Measurements from ENCODE around the gene IL1RL2.

Gene IL1RL2

GRCh38 chr2:102240640-102241370 is 54.0 kb downstream of the IL1RL2 start:
- peak; percentile 52 for DNase-seq

- no peak for DNase-seq
These were observed 54.9 kb downstream of the IL1RL2 start for GRCh38 chr2:102241616-102242305.

DNA sequence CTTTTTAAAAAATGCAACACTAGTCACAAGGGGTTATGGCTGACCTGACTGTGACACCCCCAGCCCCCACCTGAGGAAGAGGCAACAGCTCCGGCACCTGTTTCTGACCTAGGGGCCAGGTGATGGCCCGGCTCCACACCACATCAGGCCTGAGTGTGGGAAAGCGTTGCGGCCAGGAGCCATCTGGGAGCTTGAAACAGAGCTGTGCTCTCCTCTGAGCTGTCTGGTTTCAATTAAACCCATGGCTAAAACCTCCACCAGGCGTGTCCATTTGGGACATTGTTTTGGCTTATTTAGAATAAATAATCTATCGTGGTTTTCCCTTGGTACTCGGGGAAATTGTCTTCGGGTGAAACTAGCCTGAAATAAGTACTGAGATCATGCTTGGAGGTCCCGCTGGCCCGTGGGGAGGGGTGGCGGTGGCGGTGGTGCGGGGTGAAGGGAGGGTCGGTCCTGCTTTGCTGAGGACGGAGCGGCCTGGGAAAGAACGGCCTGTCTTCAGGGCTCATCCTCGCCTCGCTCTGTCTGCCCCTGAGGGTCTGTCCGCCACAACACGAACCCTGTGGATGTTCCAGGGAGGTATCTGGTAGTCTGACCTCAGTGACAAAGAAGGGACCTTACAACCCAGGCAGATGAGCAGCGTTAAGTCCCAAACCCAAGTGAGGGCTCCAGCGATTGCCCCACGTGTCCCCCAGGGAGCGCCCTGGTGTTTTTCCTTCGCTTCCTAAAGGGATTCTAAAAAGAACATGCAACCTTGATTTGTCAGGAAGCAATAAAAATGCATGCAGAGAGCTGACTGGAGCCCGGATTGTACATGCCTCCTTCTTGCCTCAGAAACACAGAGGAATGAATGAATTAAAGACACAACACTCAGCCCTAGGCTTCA is 58.7 kb downstream of the IL1RL2 start:
- DNase-seq, result no peak

GRCh38 chr2:102250278-102250821 is 63.5 kb downstream of the IL1RL2 start:
- no peak for DNase-seq

- DNase-seq, result peak; percentile 21
These were observed 64.4 kb downstream of the IL1RL2 start for GRCh38 chr2:102251042-102251848.

GRCh38 chr2:102251849-102252203 is 65.0 kb downstream of the IL1RL2 start:
- DNase-seq, result no peak

- DNase-seq, result no peak
These were observed 65.4 kb downstream of the IL1RL2 start for GRCh38 chr2:102252236-102252635.

DNA sequence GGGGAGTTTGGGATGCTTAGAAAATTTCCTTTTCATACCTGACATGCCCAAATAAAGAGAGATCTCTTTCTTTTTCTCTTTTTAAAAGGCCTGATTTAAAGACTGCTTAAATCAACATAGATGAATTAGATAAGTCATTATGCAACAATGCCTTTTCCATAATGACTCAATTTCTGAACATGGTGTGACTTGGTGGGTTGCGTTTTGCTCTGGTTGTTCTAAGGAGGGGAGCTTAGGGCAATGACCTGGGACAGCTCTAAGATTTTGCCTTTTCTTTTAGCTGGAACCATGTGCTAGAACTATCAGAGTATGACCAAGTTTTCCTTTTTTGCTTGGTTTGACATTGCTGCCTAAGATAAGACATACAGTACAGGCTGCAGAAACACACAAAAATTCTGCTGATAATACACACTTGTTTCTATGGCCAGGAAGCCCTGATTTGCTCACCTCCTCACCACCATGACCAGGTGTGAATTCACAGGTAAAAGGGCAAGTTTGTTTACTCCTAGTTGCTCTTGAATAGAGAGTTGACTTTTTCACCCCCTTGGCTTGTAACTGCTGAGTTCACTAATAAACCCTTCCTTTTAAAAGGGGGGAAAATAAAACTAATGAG is 66.4 kb downstream of the IL1RL2 start:
- no peak for DNase-seq

- no peak for DNase-seq
These were observed 66.9 kb downstream of the IL1RL2 start for GRCh38 chr2:102253753-102254150.

DNA sequence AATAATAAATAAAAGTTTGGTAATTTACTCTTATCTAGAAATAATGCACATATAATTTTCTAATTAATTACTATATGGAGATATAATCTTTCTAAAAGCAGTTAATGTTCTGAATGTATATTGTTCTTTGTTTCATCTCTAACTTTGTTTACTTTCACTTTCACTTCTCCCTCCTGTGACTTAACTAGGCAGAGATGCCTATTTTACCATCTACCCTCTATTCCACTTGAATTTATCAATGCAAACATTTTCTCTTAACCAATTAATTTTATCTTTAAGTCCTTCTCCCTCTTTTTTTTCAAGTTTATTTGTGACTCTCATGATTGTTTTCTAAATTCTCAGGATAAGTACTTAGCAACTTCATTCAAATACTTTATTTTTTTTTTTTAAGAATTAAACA is 69.5 kb downstream of the IL1RL2 start:
- no peak for DNase-seq

DNA sequence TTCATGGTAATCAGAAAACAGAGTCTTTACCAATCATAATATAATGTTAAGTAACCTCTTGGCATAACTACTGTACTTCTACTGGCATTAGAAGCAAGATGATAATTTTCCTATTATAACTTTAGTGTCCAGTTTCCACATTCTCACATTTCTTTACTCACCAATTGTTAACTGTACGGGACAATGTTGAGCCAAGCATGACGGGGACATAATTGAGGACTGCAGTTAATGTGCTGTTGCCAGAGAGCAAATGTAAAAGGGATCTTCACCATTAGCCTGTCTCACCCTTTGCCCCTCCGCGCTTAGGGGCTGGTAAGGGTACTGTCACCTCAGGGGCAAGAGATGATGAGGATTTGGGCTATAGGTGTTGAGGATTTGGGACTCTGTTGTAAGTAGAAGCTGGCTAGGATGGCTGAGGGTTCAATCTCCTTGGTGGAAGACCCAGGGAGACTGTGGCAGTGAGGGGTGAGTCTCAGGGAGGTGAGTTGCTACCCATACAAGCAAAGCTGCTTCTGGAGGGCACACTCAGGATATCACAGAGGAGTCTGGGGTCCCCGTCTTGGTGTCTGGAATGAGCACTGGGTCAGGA is 70.1 kb downstream of the IL1RL2 start:
- no peak for DNase-seq

DNA sequence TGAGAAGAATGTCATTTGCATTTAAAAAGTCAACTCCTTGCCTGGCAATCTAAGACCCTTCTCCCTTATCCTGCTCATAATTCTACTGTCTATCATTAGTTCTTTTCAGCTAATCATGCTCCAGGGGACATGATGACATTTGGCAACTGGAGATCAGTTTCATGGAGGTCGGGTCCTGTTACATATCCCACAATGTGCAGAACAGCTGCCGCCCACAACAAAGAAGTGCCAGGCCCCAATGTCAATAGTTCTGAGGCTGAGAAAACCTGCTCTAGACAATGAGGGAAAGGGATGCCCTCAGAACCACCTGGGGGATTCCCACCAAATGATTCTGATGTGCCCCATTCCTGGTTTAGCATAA is 71.2 kb downstream of the IL1RL2 start:
- DNase-seq, result no peak

DNA sequence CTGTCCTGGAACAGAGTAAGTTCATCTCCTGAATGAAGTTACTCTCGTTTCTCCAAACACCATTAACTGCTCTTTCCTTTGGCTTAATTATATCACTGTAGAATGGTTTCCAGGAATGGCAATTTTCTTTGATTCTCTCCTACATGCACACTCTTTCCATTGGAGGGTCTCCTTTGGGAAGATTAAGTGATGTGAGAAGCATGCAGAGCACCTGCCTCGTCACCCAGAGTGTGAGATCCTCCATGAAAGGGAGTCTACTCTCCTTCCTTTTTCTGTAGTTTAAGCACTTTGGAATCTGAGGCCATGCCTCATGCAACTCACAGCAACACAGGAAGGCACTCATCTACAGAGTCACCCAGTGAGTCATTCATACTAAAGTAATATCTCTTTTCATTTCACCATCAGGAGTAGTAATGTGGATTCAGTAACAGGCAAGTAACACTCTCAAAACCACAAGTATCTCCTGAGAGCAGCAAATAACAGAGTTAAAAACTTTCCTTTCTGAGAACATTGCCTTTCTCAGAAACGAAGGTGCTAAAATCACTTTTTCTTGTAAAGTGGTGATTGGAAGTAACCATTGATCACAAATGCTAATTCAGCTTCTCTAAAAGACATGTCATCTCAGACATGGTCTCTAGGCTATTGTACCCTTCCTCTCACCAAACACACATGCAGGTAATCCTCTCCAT is 71.7 kb downstream of the IL1RL2 start:
- DNase-seq, result no peak

DNA sequence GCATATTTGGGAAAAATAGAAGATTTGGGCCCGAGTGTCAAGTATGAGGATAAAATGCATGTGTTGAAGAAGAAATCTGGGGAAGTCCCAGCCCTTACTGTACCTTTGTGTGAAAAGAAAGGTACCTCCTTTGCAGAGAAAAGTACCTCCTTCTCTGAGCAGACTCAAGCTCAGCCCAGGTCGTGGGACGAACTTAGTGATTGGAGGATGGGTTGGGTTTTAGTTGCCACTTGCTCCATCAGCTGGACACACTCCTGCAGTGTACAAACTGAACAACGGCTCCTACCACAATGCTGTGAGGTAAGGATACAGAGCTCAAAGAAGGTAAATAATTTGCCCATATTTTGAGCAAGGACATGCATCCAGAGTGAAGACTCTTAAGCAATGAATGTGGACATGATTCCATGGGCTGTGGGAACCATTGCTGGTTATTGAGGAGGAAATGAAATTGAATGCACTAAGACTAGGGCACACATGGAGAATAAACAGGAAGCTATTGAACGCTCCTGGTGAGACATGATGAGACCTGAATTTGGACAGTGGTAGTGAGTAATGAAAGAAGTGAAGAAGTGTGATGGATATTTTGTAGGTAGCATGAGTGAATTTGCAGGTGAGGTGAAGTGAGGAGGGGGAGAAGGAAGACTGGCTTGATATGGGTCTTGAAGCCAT is 74.8 kb downstream of the IL1RL2 start:
- DNase-seq, result no peak

GRCh38 chr2:102262216-102263129 is 75.7 kb downstream of the IL1RL2 start:
- no peak for DNase-seq

DNA sequence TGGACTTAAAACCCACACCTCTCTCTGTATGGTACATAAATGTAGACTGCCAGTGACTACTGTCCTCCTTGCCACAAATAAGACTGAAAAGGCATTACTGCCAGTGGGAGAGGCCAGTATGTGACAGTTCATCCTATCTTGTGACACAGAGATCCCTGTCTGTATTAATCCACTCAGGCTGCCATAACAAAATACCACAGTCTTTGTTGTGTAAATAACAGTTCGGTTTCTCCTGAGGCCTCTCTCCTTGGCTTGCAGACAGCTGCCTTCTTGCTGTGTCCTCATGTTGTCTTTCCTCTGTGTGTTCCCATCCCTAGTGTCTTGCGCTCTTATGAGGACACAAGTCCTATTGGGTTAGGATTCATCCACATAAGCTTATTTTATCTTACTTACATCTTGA is 78.1 kb downstream of the IL1RL2 start:
- no peak for DNase-seq

- no peak for DNase-seq
These were observed 79.4 kb downstream of the IL1RL2 start for GRCh38 chr2:102266204-102266603.

DNA sequence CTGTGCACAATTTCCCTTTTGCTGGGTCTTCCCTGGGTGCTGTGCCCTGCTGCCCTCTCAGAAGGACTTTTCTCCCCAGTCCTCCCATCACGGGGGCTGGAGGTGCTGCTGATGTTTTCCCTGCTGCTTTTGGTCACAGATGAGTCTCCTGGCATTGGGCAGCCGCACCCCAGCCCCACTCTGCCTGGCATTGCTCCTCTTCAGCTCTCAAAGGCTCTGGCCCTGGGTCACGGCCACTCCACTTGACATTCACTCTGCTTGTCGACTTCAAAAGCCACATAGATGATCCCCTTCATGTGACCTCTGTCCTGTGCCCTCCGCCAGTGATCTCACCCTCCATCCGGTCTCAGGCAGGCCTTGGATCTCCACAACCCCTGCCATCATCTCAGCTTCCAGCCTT is 81.0 kb downstream of the IL1RL2 start:
- no peak for DNase-seq

DNA sequence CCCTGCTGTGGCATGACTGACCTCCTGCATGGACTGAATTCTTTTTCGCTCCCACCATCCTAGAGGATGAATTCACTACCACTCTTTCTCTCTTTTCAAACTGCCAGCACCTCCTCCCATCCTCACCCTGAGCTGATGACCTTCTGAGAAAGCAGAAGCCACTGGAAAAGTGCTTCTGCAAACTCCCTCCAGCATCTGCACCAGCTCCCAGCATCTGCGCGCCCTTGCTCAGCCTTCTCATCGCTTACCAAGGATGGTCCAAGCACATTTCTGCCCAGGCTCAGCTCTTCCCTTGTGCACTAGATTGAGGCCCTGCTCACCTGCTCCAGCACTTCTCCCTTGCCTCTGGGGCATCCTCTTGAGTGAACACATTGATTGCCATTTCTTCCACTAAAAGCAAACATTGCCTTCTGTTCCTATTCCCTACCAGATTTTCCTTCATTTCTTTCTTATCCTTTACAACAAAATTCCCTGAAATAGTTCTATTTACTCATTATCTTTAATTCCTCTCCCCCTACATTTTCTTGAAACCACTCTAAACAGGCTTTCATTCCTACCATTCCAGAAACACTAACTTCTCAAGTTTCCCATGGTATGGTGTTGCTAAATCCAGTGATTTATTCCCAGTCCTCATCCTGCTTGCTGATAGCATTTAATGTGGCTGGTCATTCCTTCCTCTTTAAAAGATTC is 81.8 kb downstream of the IL1RL2 start:
- no peak for DNase-seq
